PFSK-1 (cell line): ENCODE data around the gene ZFC3H1.

ENCODE experiments used
- FOXP2 ChIP-seq: optimal IDR thresholded peaks from 2 replicates; pipeline ENCODE3; 2011; ENCODE audit warnings: borderline replicate concordance, control low read depth, inconsistent platforms; ENCODE audit not compliant: insufficient read depth; ENCODE audit errors: extremely low read length, extremely low read depth
- POLR2AphosphoS5 ChIP-seq: IDR thresholded peaks from 2 replicates; pipeline ENCODE4 v1.6.1; 2012; ENCODE audit warnings: low read depth, mild to moderate bottlenecking, control low read depth, low read length, moderate library complexity
- REST ChIP-seq, 2 experiments: IDR thresholded peaks; 2 replicates each; pipeline versions ENCODE4 v1.6.1 to v1.8.0; 2011 to 2012; ENCODE audit warnings: low read depth in 2 of 2, low read length in 2 of 2, control low read depth in 1 of 2, inconsistent platforms in 1 of 2, mild to moderate bottlenecking in 1 of 2, moderate library complexity in 1 of 2; ENCODE audit not compliant: insufficient read depth in 1 of 2
- SIN3A ChIP-seq: IDR thresholded peaks from 2 replicates; pipeline ENCODE4 v1.6.1; 2012; ENCODE audit warnings: mild to moderate bottlenecking, low read length, moderate library complexity, borderline replicate concordance; ENCODE audit not compliant: insufficient read depth
- TAF1 ChIP-seq: IDR thresholded peaks from 2 replicates; pipeline ENCODE4 v1.6.1; 2012; ENCODE audit warnings: low read length, control low read depth, borderline replicate concordance; ENCODE audit not compliant: insufficient read depth

- TF ChIP-seq POLR2AphosphoS5 (no peak), SIN3A (no peak), TAF1 (no peak), REST (IDR thresholded peaks at IDR 0.05; ENCODE audit: insufficient read depth in 1 of 2, low read depth in 2 of 2, low read length in 2 of 2) (no peak), FOXP2 (no peak)
Measured at GRCh38 chr12:71684081-71684480, 20.4 kb upstream of the ZFC3H1 start.
